Right cardiac atrium (tissue), 5 donors: Measurements from ENCODE around the gene PLCB1. TPM values are rescaled to one million over a fixed set of nuclear protein-coding genes. Genes with fewer than 3 reads are reported as not detected.
"Not testable (repeated sequence)": the region's sequence is repeated elsewhere in the genome, so short reads cannot be mapped to it uniquely, and the experiment has no call there.

Experiments
- ATAC-seq, 2 donors: fragments of 200-7000 bp; cut with Tn5 transposase; one replicate each; pipeline versions ENCODE4 v1.8.0 to v1.9.1; 2020; ENCODE audit warnings: moderate library complexity in 2 of 2, mild to moderate bottlenecking in 1 of 2
- DNase-seq, 3 donors: peaks; one replicate each; pipeline ENCODE4 v3.0.0-alpha.2; 2020
- H3K27ac ChIP-seq: one replicate; pipeline ENCODE4 v1.5.1; 2013; ENCODE audit warnings: mild to moderate bottlenecking, low read length, control low read depth, moderate library complexity
- H3K27me3 ChIP-seq: one replicate; pipeline ENCODE4 v1.6.1; 2013; ENCODE audit not compliant: control insufficient read depth, insufficient read depth
- H3K4me1 ChIP-seq: one replicate; pipeline ENCODE4 v1.6.1; 2013; ENCODE audit warnings: low read length; ENCODE audit not compliant: control insufficient read depth, insufficient read depth
- H3K4me3 ChIP-seq: one replicate; pipeline ENCODE4 v1.5.1; 2013; ENCODE audit warnings: low read length, control low read depth
- H3K9me3 ChIP-seq: one replicate; pipeline ENCODE4 v1.6.1; 2013; ENCODE audit warnings: low read length; ENCODE audit not compliant: control insufficient read depth
- WGBS: extraction: QIAGEN DNeasy Blood & Tissue Kit; methylation state at CpG from one replicate; pipeline ENCODE4 v1.1.7; 2013; 5-methylcytosine and 5-hydroxymethylcytosine counted together
- intact Hi-C, 4 donors: fragments of 100-400 bp; cut with DNase I; formaldehyde crosslinking; loops; one replicate each; pipeline versions ENCODE4 v1.11.0 to v1.14.0; 2022 to 2023
- polyA plus RNA-seq: library from polyadenylated mRNA; stranded (reverse); fragments of 200-250 nt; gene quantifications from one replicate; pipeline ENCODE4 v1.2.3, GENCODE V29; 2013
- total RNA-seq, 4 donors: library from RNA; stranded (reverse); fragmentation: NEBNext Ultra II Directional; extraction: Animal tissue kit (Norgen Biotek cat#: 25700); gene quantifications; one replicate each; pipeline ENCODE4 v1.2.1, GENCODE V29; 2021
- donor health status: healthy with polysubstance abuse.
- donor health status: DM: no; HTN: yes; CAD: no.
- donor health status: DM: no; HTN: no; CAD: no.
- donor health status: DM: no; HTN: yes; CAD: no; lungs with severe emphysema.
- donor health status: DM: yes; HTN: yes; CAD: no.

Gene PLCB1
- total and polyA plus RNA-seq, 5 donors, result 7.6 to 20.3 (median 11.6) TPM

DNA sequence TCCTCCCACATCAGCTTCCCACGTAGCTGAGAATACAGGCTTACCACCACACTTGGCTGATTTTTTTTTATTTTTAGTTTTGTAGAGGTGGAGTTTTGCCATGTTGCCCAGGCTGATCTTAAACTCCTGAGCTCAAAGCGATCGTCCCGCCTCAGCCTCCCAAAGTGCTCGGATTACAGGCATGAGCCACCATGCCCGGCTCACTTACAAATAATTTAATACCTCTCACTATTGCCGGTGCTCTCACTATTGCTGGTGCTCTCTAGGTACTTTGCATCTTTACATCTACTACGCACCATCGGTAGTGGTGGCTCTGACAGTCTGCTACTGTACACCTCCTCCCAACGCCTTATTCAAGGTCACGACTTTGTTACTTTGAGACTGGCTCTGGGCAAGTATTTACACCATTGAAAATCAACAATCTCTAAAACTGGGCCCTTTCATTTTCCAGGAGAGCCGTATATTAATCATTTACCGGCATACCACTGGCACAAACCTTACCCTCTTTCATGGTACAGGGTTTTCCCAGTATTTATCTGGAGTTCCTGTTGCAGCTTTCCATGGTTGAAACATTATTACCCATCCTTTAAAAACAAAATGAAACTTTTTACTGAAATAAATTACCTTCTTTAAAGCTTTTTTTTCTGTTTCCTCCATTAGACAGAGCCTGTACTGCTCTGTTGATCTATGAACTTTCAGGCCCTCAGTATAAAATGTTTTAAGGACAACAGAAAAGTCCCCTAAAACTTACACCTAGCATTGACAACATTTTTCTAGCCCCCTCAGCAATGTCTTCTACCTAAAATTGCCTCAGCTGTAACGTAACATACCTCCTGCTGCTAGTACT lies 677.3 kb downstream of the PLCB1 start:
- peaks cover 2% of the 10 kb centered on the region for H3K4me1 ChIP-seq
- intact Hi-C loops, result no loop called here

DNA sequence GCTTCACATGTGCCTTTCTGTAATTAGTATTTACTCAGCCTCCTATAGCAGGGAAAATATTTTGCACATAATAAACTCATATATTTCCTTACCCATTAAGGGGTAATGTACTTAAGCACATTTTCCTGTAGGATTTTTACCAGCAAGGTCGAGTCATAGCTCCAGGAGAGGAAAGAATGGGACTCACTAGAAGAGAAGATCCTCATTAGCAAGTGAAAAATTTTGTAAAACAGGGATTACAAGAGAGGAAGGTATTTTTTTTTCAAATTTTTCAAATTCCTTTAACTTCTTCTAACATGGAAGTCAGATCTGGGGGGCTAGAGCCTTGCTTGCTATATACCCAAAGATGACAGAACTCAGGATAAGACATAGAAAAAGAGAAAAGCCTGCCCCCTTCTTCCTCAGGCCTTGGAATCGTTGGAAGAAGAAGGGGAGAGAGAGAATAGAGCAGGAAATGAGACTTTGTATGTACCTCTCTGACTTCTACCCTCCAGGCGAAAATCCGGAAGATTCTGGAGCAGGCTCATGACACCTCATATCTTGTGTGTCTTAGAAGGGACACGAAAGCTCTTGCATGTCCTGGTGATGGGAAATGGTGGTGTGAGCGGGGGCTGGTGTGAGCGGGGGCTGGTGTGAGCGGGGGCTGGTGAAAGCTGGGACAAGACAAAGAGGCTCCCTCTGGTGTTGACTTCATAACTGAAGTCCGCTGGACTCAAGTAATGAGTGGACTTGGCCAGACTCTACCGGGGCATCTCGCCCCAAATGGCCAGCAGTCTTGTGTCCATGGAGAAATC lies 679.9 kb downstream of the PLCB1 start:
- WGBS, result 93% methylated on average over 11 of the region's 11 CpGs
- intact Hi-C loops, result no loop called here
- Histone ChIP-seq H3K9me3 (no peaks in the 10 kb centered on the region), H3K27ac (peak overlapping the region; percentile 45), H3K4me1 (peaks cover 2% of the 10 kb centered on the region), H3K27me3 (no peaks in the 10 kb centered on the region), H3K4me3 (no peak overlapping the region)
- DNase-seq, result no peak
- peak in 1 of 2 donors; percentile 14 for ATAC-seq

More for the DNA sequence above, 677.3 kb downstream of the PLCB1 start:
- DNase-seq (no peak), ATAC-seq (no peak)
- Histone ChIP-seq H3K4me3 (no peak overlapping the region), H3K9me3 (no peaks in the 10 kb centered on the region), H3K27me3 (no peaks in the 10 kb centered on the region), H3K27ac (no peak overlapping the region)
- WGBS, result 96% methylated on average over 14 of the region's 14 CpGs

DNA sequence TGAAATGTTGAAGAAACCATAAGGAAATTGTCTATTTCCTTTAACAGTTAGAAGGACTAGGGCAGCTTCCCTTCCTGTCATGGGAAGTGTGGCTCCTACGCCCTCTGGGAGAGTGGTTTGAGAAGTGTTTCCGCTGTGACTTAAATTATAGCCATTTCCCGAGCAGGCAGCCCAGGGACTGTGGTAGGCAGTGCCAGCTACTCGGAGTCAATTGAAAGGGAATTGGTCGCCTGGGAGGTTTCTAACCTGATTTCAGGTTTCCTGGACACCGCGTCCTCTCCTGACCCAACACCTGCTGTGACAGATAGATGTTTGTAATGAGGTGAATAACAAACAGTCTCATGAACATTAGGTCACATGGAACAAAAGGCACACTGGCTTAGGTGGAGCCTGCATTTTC lies 680.8 kb downstream of the PLCB1 start:
- intact Hi-C loops, result no loop called here
- H3K27ac ChIP-seq, result no peak overlapping the region
- no peak overlapping the region for H3K4me3 ChIP-seq
- DNase-seq, result peak in 2 of 3 donors; percentile 15 to 39
- H3K9me3 ChIP-seq, result no peaks in the 10 kb centered on the region
- ATAC-seq, result peak; percentile 80 to 85
- 63% methylated on average over 7 of the region's 7 CpGs for WGBS
- no peaks in the 10 kb centered on the region for H3K27me3 ChIP-seq
- H3K4me1 ChIP-seq, result peaks cover 2% of the 10 kb centered on the region

DNA sequence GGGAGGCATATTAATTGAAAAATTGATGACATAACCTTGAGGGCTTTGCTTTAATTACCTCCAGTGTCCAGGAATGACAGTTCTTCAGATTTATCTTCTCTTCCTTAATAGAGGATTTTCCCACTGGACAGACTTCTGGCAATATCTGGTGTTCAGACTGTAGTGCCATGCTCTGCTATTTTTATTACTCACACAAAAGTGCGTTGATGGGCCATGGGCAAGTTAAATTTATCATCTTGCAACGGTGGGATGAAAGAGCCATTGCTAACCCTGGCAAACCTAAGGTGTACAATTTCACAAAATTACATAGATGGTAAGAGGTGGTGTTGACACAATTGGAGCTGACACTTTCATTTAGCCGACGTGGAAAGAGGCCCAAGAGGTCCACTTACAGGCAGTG lies 683.1 kb downstream of the PLCB1 start:
- DNase-seq (no peak), ATAC-seq (no peak)
- Histone ChIP-seq H3K4me1 (no peaks in the 10 kb centered on the region), H3K9me3 (no peaks in the 10 kb centered on the region), H3K4me3 (no peak overlapping the region), H3K27me3 (no peaks in the 10 kb centered on the region), H3K27ac (no peak overlapping the region)
- WGBS, result 74% methylated on average over 4 of the region's 4 CpGs
- intact Hi-C loops, result no loop called here

DNA sequence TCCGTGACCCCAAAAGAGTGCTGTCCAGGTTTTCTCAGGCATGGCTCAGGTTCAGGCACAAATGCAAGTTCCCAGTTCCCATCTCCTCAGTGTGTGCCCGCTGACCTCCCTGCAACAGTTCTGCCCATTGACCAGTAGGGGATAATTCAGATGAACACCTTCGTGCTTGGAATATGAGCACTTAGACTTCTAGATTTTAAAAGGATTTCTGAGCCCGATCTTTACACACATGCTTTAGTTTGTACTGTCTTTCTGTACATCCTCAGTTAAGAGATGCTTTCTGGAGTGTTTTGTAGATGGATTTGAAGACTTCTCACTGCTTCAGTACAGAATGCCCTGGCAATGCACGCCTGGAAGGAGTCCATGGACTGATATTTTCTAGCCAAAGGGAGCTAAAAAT lies 697.2 kb downstream of the PLCB1 start:
- no peak for DNase-seq
- intact Hi-C loops, result no loop called here
- Histone ChIP-seq H3K4me3 (no peak overlapping the region), H3K4me1 (no peaks in the 10 kb centered on the region), H3K27me3 (no peaks in the 10 kb centered on the region), H3K9me3 (no peaks in the 10 kb centered on the region), H3K27ac (no peak overlapping the region)
- 89% methylated on average over 5 of the region's 5 CpGs for WGBS
- ATAC-seq, result no peak

DNA sequence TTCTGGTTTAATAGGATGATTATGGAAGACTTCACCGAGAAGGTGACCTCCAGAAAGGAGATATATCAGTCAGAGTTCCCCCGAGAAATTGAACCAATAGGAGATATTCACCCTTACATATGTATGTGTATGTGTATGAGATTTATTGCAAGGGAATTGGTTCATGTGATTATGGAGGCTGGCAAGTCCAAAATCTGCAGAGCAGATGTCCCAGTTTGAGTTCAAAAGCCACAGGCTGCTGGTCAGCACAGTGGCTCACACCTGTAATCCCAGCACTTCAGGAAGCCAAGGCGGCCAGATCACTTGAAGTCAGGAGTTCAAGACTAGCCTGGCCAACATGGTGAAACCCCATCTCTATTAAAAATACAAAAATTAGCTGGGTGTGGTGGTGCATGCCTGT lies 702.2 kb downstream of the PLCB1 start:
- H3K9me3 ChIP-seq, DNase-seq, H3K4me3 ChIP-seq, H3K27ac ChIP-seq, intact Hi-C loops, H3K27me3 ChIP-seq, H3K4me1 ChIP-seq, ATAC-seq: not testable (repeated sequence)
- 96% methylated on average over 3 of the region's 3 CpGs for WGBS

DNA sequence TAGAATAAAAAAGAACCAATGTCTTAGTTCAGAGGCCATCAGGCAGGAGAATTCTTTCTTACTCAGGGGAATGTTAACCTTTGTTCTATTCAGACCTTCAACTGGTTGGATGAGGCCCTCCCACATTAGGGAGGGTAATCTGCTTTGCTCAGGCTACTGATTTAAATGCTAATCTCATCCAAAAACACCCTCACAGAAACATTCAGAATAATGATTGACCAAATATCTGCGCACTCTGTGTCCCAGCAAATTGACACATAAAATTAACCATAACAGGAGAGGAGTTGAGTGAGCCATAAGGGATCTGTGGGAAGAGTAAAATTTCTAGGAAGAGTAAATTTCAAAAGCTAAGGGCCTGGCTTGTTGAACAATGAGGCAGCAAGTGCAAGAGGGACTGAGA lies 702.8 kb downstream of the PLCB1 start:
- intact Hi-C loops, result no loop called here
- WGBS, result 69% methylated on average over 1 of the region's 1 CpG
- Histone ChIP-seq H3K9me3 (no peaks in the 10 kb centered on the region), H3K4me3 (no peak overlapping the region), H3K27me3 (no peaks in the 10 kb centered on the region), H3K27ac (no peak overlapping the region), H3K4me1 (no peaks in the 10 kb centered on the region)
- DNase-seq, result no peak
- no peak for ATAC-seq

DNA sequence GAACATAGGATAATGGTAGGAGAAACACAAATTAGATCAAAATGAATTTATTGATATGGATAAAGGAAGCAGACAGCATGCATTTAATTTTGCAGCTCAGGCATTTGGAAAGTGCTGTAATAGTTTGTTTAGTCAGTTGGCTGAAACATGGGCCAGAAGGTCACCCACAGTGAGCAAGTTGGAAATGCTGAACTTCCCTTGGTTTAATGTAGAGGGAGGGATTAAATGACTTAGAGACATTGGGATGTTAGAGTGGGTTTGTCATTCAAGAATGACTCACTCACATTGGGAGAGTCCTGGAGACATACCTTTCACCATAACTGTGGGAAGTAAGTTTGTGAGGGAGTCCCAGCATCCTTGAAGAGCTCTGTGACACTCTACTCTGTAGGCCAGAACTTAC lies 705.3 kb downstream of the PLCB1 start:
- Histone ChIP-seq H3K27me3 (no peaks in the 10 kb centered on the region), H3K27ac (no peak overlapping the region), H3K4me1 (no peaks in the 10 kb centered on the region), H3K9me3 (no peaks in the 10 kb centered on the region), H3K4me3 (no peak overlapping the region)
- ATAC-seq, result no peak
- no peak for DNase-seq
- intact Hi-C loops, result no loop called here

DNA sequence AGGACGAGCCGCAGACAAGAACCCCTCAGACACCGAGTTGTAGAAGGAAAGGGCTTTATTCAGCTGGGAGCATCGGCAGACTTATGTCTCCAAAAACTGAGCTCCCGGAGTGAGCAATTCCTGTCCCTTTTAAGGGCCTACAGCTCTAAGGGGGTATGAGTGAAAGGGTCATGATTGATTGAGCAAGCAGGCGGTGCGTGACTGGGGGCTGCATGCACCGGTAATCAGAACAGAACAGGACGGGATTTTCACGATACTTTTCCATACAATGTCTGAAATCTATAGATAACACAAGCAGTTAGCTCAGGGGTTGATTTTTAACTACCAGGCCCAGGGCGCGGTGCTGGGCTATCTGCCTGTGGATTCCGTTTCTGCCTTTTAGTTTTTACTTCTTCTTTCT lies 710.5 kb downstream of the PLCB1 start:
- 94% methylated on average over 13 of the region's 13 CpGs for WGBS
- no peaks in the 10 kb centered on the region for H3K9me3 ChIP-seq
- DNase-seq (no peak), ATAC-seq (no peak)
- no peak overlapping the region for H3K27ac ChIP-seq
- H3K4me3 ChIP-seq, result no peak overlapping the region
- no peaks in the 10 kb centered on the region for H3K4me1 ChIP-seq
- H3K27me3 ChIP-seq, result no peaks in the 10 kb centered on the region
- intact Hi-C loops, result no loop called here

DNA sequence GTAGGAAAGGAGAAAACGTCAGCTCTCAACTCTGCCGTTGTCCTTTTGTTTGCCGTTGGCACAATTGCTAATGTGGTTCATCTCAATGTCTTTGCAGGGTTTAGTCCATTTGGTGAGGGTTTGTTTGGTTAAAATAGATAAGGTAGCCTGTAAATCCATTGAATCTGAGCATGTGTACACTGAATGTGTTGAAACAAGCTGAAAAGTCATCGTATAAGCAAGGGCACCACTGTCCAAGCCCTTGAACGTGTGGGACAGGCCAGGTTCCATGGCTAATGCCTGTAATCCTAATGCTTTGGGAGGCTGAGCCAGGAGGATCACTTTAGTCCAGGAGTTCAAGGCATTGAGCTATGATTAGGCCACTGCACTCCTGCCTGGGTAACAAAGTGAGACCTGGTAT lies 712.1 kb downstream of the PLCB1 start:
- ATAC-seq (no peak), DNase-seq (no peak)
- Histone ChIP-seq H3K27ac (no peak overlapping the region), H3K9me3 (no peaks in the 10 kb centered on the region), H3K27me3 (no peaks in the 10 kb centered on the region), H3K4me1 (no peaks in the 10 kb centered on the region), H3K4me3 (no peak overlapping the region)
- 94% methylated on average over 5 of the region's 5 CpGs for WGBS
- intact Hi-C loops, result no loop called here

DNA sequence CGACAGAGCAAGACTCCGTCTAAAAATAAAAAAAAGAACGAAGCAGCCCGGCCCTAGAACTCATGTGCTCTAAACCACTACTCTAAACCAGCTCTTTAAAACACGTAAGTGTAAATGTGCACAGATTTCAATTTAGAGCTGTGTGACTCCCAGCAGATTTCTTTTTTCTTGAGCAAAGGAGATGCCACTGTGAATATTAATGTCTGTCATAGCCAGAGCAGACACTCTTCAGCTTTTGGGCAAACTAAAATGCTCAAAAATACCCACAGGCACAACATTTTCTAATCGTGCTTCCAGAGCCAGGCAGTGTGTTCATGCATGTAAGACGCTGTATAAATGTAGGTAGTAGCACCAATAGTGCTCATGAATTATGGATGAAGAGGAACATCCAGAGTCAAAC lies 717.9 kb downstream of the PLCB1 start:
- intact Hi-C loops, result loop anchor here (5.0 to 10.0 kb wide), 3 partner anchors 215 to 515 kb away; partner anchors contain the start of gene PLCB4 (in 2 of the 4)
- WGBS, result 94% methylated on average over 7 of the region's 7 CpGs

More for the DNA sequence above, 717.9 kb downstream of the PLCB1 start:
- no peak for DNase-seq
- H3K9me3 ChIP-seq, result no peaks in the 10 kb centered on the region
- no peak overlapping the region for H3K27ac ChIP-seq
- H3K4me3 ChIP-seq, result no peak overlapping the region
- no peaks in the 10 kb centered on the region for H3K4me1 ChIP-seq
- H3K27me3 ChIP-seq, result no peaks in the 10 kb centered on the region
- no peak for ATAC-seq
